ENCODE results near the gene NDUFA7.
A peak's percentile ranks its signal among the peaks of the same experiment; 100 is the strongest.

Gene NDUFA7

GRCh38 chr19:8336072-8336569 lies 14.9 kb upstream of the NDUFA7 start:
- Histone ChIP-seq H3K27me3 (replicated peaks) (peaks cover 8% of the 10 kb centered on the region), H3K36me3 (replicated peaks) (no peaks in the 10 kb centered on the region), H3K4me3 (ENCODE audit: low read depth, low read length) (no peak overlapping the region), H3K27ac (no peak overlapping the region)
- in situ Hi-C loops (cut with HindIII; ENCODE audit: low pct_ligation_motif_present, low sequenced_read_pairs): no loop called here
- no peak for TF ChIP-seq CTCF (IDR thresholded peaks at IDR 0.05; ENCODE audit: low read depth, low read length, missing control alignments)
- no peak for DNase-seq

GRCh38 chr19:8335343-8336071 lies 14.3 kb upstream of the NDUFA7 start:
- Histone ChIP-seq H3K27me3 (replicated peaks) (peaks cover 8% of the 10 kb centered on the region), H3K4me3 (ENCODE audit: low read depth, low read length) (no peak overlapping the region), H3K36me3 (replicated peaks) (no peaks in the 10 kb centered on the region), H3K27ac (no peak overlapping the region)
- in situ Hi-C loops (cut with HindIII; ENCODE audit: low pct_ligation_motif_present, low sequenced_read_pairs): no loop called here
- TF ChIP-seq CTCF (IDR thresholded peaks at IDR 0.05; ENCODE audit: low read depth, low read length, missing control alignments): no peak
- no peak for DNase-seq

- TF ChIP-seq CTCF (IDR thresholded peaks at IDR 0.05; ENCODE audit: low read depth, low read length, missing control alignments): no peak
- Histone ChIP-seq H3K27me3 (replicated peaks) (peaks cover 8% of the 10 kb centered on the region), H3K36me3 (replicated peaks) (no peaks in the 10 kb centered on the region), H3K4me3 (ENCODE audit: low read depth, low read length) (peak overlapping the region; percentile 33), H3K27ac (no peak overlapping the region)
- in situ Hi-C loops (cut with HindIII; ENCODE audit: low pct_ligation_motif_present, low sequenced_read_pairs): no loop called here
- DNase-seq: no peak
Measured at GRCh38 chr19:8334458-8335342, 13.5 kb upstream of the NDUFA7 start.

GRCh38 chr19:8333767-8334457 lies 12.7 kb upstream of the NDUFA7 start:
- peaks cover 8% of the 10 kb centered on the region for H3K27me3 ChIP-seq (replicated peaks)
- H3K36me3 ChIP-seq (replicated peaks): no peaks in the 10 kb centered on the region
- DNase-seq: no peak
- H3K4me3 ChIP-seq (ENCODE audit: low read depth, low read length): no peak overlapping the region
- TF ChIP-seq CTCF (IDR thresholded peaks at IDR 0.05; ENCODE audit: low read depth, low read length, missing control alignments): no peak
- H3K27ac ChIP-seq: no peak overlapping the region
- in situ Hi-C loops (cut with HindIII; ENCODE audit: low pct_ligation_motif_present, low sequenced_read_pairs): no loop called here

- peaks cover 8% of the 10 kb centered on the region for H3K27me3 ChIP-seq (replicated peaks)
- DNase-seq: no peak
- TF ChIP-seq CTCF (IDR thresholded peaks at IDR 0.05; ENCODE audit: low read depth, low read length, missing control alignments): no peak
- in situ Hi-C loops (cut with HindIII; ENCODE audit: low pct_ligation_motif_present, low sequenced_read_pairs): no loop called here
- H3K4me3 ChIP-seq (ENCODE audit: low read depth, low read length): no peak overlapping the region
- no peaks in the 10 kb centered on the region for H3K36me3 ChIP-seq (replicated peaks)
- H3K27ac ChIP-seq: no peak overlapping the region
Measured at GRCh38 chr19:8332976-8333766, 12.0 kb upstream of the NDUFA7 start.
